Upper lobe of left lung (tissue), 6 donors: ENCODE measurements around the gene CRX. TPM values are rescaled to one million over a fixed set of nuclear protein-coding genes. Genes with fewer than 3 reads are reported as not detected.

ENCODE experiments used
- ATAC-seq, 2 donors: fragments of 200-7000 bp; cut with Tn5 transposase; one replicate each; pipeline ENCODE4 v1.9.1; 2022; ENCODE audit warnings: mild to moderate bottlenecking in 2 of 2, moderate library complexity in 2 of 2; ENCODE audit not compliant: low FRiP score in 2 of 2
- DNase-seq, 2 donors: peaks; one replicate each; pipeline ENCODE4 v3.0.0-alpha.2; 2019 to 2020
- H3K27ac ChIP-seq, 4 donors: fragments of 200-600 bp; sonication (generic); one replicate each; pipeline ENCODE4 v1.5.1; 2016 to 2019
- H3K27me3 ChIP-seq, 4 donors: fragments of 200-600 bp; sonication (generic); one replicate each; pipeline ENCODE4 v1.5.1; 2017 to 2019
- H3K36me3 ChIP-seq, 4 donors: fragments of 200-600 bp; sonication (generic); one replicate each; pipeline ENCODE4 v1.5.1; 2016 to 2019
- H3K4me1 ChIP-seq, 4 donors: fragments of 200-600 bp; sonication (generic); one replicate each; pipeline ENCODE4 v1.5.1; 2018 to 2019
- H3K4me3 ChIP-seq, 4 donors: fragments of 200-600 bp; sonication (generic); one replicate each; pipeline ENCODE4 v1.5.1; 2017 to 2019; ENCODE audit warnings: mild to moderate bottlenecking in 2 of 4, moderate library complexity in 1 of 4
- H3K9me3 ChIP-seq, 4 donors: fragments of 200-600 bp; sonication (generic); one replicate each; pipeline ENCODE4 v1.5.1; 2018 to 2019
- CTCF ChIP-seq, 6 experiments: fragments of 450-650 bp in 4 of 6; fragments of 200-600 bp in 2 of 6; sonication (generic) in 2 of 6; IDR thresholded peaks; one replicate each; pipeline ENCODE4 v1.5.1; 2016 to 2019; ENCODE audit warnings: antibody characterized with exemption in 6 of 6
- EP300 ChIP-seq, 4 donors: sonication (generic); formaldehyde crosslinking; IDR thresholded peaks; one replicate each; pipeline ENCODE4 v1.5.1; 2017; ENCODE audit warnings: antibody characterized with exemption in 4 of 4, control low read depth in 2 of 4
- POLR2A ChIP-seq, 4 donors: fragments of 450-650 bp; IDR thresholded peaks; one replicate each; pipeline ENCODE4 v1.5.1; 2016 to 2017; ENCODE audit warnings: antibody characterized with exemption in 4 of 4, mild to moderate bottlenecking in 2 of 4
- POLR2AphosphoS5 ChIP-seq, 2 donors: sonication (generic); formaldehyde crosslinking; IDR thresholded peaks; one replicate each; pipeline ENCODE4 v1.5.1; 2017; ENCODE audit warnings: antibody characterized with exemption in 2 of 2
- WGBS, 2 donors: methylation state at CpG; one replicate each; pipeline ENCODE4 v1.1.5; 2017 to 2018; 5-methylcytosine and 5-hydroxymethylcytosine counted together
- total RNA-seq, 6 donors: library from RNA; depleted of rRNA in 4 of 6; stranded (reverse); fragments of >200 nt in 4 of 6; gene quantifications; one replicate each; pipeline versions ENCODE4 v1.1.0 to v1.2.1, GENCODE V29; 2016 to 2021
- donor health status: DM: no; HTN: no; CAD: no; lungs with moderate emphysema.
- donor health status: DM: no; HTN: yes; CAD: no; lungs with severe emphysema.

CRX gene
- total RNA-seq, 6 donors from 2014 or later = not detected

GRCh38 chr19:47790398-47790814 is 31.3 kb upstream of the CRX start:
- TF ChIP-seq POLR2AphosphoS5 (IDR thresholded peaks at IDR 0.05) (no peak), CTCF (IDR thresholded peaks at IDR 0.05) (peak; percentile 64 to 83 (median 72)), EP300 (IDR thresholded peaks at IDR 0.05) (no peak), POLR2A (IDR thresholded peaks at IDR 0.05) (no peak)
- ATAC-seq = peak; percentile 77 to 91
- peak; percentile 71 to 86 for DNase-seq

GRCh38 chr19:47792616-47793015 is 29.1 kb upstream of the CRX start:
- no peak for TF ChIP-seq POLR2A (IDR thresholded peaks at IDR 0.05)
- no peak for TF ChIP-seq CTCF (IDR thresholded peaks at IDR 0.05)
- TF ChIP-seq POLR2AphosphoS5 (IDR thresholded peaks at IDR 0.05) = no peak
- TF ChIP-seq EP300 (IDR thresholded peaks at IDR 0.05) = no peak
- Histone ChIP-seq H3K27me3 (no peaks in the 10 kb centered on the region), H3K4me3 (no peak overlapping the region), H3K27ac (no peak overlapping the region), H3K36me3 (peaks cover 0 to 7% (median 1%) of the 10 kb centered on the region in 4 donors), H3K4me1 (peaks cover 0 to 8% (median 1%) of the 10 kb centered on the region in 4 donors), H3K9me3 (no peaks in the 10 kb centered on the region)
- 91 to 95% methylated on average over 1 of the region's 1 CpG for WGBS, 2 donors
- DNase-seq (no peak), ATAC-seq (no peak)

More at GRCh38 chr19:47790398-47790814, 31.3 kb upstream of the CRX start:
- Histone ChIP-seq H3K36me3 (peaks cover 5 to 29% (median 8%) of the 10 kb centered on the region in 4 donors), H3K9me3 (no peaks in the 10 kb centered on the region), H3K27ac (no peak overlapping the region), H3K4me3 (no peak overlapping the region), H3K27me3 (no peaks in the 10 kb centered on the region), H3K4me1 (peaks cover 0 to 8% (median 1%) of the 10 kb centered on the region in 4 donors)
- WGBS, 2 donors = 10 to 19% methylated on average over 10 of the region's 10 CpGs

GRCh38 chr19:47794526-47794925 is 27.2 kb upstream of the CRX start:
- 76 to 87% methylated on average over 18 of the region's 18 CpGs for WGBS, 2 donors
- no peak for DNase-seq
- Histone ChIP-seq H3K27ac (no peak overlapping the region), H3K4me3 (no peak overlapping the region), H3K4me1 (peaks cover 0 to 8% (median 0%) of the 10 kb centered on the region in 4 donors), H3K27me3 (no peaks in the 10 kb centered on the region), H3K36me3 (no peaks in the 10 kb centered on the region), H3K9me3 (no peaks in the 10 kb centered on the region)
- ATAC-seq = no peak
- TF ChIP-seq POLR2A (IDR thresholded peaks at IDR 0.05) = no peak

GRCh38 chr19:47796785-47797184 is 25.0 kb upstream of the CRX start:
- no peak overlapping the region for H3K27ac ChIP-seq
- ATAC-seq = no peak
- no peaks in the 10 kb centered on the region for H3K36me3 ChIP-seq
- whole genome bisulfite sequencing, 2 donors = 67 to 80% methylated on average over 2 of the region's 2 CpGs
- H3K4me3 ChIP-seq = no peak overlapping the region
- no peak for DNase-seq
- no peaks in the 10 kb centered on the region for H3K27me3 ChIP-seq
- no peaks in the 10 kb centered on the region for H3K4me1 ChIP-seq
- TF ChIP-seq POLR2A (IDR thresholded peaks at IDR 0.05) = no peak
- no peaks in the 10 kb centered on the region for H3K9me3 ChIP-seq

- H3K9me3 ChIP-seq = no peaks in the 10 kb centered on the region
- no peak overlapping the region for H3K27ac ChIP-seq
- WGBS, 2 donors = 57 to 65% methylated on average over 12 to 14 of the region's 14 CpGs
- H3K27me3 ChIP-seq = no peaks in the 10 kb centered on the region
- no peaks in the 10 kb centered on the region for H3K36me3 ChIP-seq
- no peaks in the 10 kb centered on the region for H3K4me1 ChIP-seq
- ATAC-seq (no peak), DNase-seq (no peak)
- TF ChIP-seq POLR2AphosphoS5 (IDR thresholded peaks at IDR 0.05) (no peak), CTCF (IDR thresholded peaks at IDR 0.05) (no peak), EP300 (IDR thresholded peaks at IDR 0.05) (no peak), POLR2A (IDR thresholded peaks at IDR 0.05) (no peak)
- H3K4me3 ChIP-seq = no peak overlapping the region
These were observed 23.5 kb upstream of the CRX start for GRCh38 chr19:47797996-47798903.
